GM12892 (cell line): ENCODE data around the gene KIF9.

Experiments
- POLR2A ChIP-seq: IDR thresholded peaks from 2 replicates; pipeline ENCODE4 v1.6.1; 2011; ENCODE audit warnings: low read depth, low read length, control low read depth
- POLR2AphosphoS5 ChIP-seq: IDR thresholded peaks from 2 replicates; pipeline ENCODE4 v1.6.1; 2011; ENCODE audit warnings: low read depth, low read length, control low read depth
- TAF1 ChIP-seq: IDR thresholded peaks from 2 replicates; pipeline ENCODE4 v1.6.1; 2011; ENCODE audit warnings: low read depth, mild to moderate bottlenecking, control low read depth, low read length, borderline replicate concordance

GRCh38 chr3:47260605-47261004 lies 22.0 kb downstream of the KIF9 start:
- TF ChIP-seq POLR2A (no peak), POLR2AphosphoS5 (no peak), TAF1 (no peak)
